IMR-90 (cell line): ENCODE measurements around the gene MAP2K2. TPM values are rescaled to one million over a fixed set of nuclear protein-coding genes. Genes with fewer than 3 reads are reported as not detected.

Experiments used
- ATAC-seq: fragments of 200-7000 bp; cut with Tn5 transposase; 2 replicates; pipeline ENCODE4 v1.9.1; 2020; ENCODE audit warnings: low read depth, mild to moderate bottlenecking, moderate library complexity
- BruUV-seq: library from RNA; stranded (reverse); fragments of 400-500 nt; replicated peaks from 2 replicates; lab custom pipeline; 2021; lab: Mats Ljungman, UMichigan
- CTCF ChIA-PET: fragments of 300-600 bp; formaldehyde crosslinking; extraction: SDS; loops from one replicate; lab custom pipeline; 2021; ENCODE audit warnings: antibody characterized with exemption; lab: Yijun Ruan, JAX
- POLR2A ChIA-PET: fragments of 300-600 bp; sonication (Branson Sonifier 250); formaldehyde crosslinking; loops from one replicate; lab custom pipeline; 2022; ENCODE audit warnings: antibody characterized with exemption; ENCODE audit not compliant: unreplicated experiment; lab: Charles Lee
- DNase-seq: peaks from one replicate; pipeline ENCODE4 v3.0.0; 2013
- H2AFZ ChIP-seq: replicated peaks from 2 replicates; pipeline ENCODE3; 2013; ENCODE audit warnings: low read length, mild to moderate bottlenecking; ENCODE audit not compliant: poor library complexity
- H2AK5ac ChIP-seq: 2 replicates; pipeline ENCODE4 v1.6.1; 2013; ENCODE audit warnings: low read depth, low read length, inconsistent platforms
- H2AK9ac ChIP-seq: replicated peaks from 2 replicates; pipeline ENCODE3; 2013; ENCODE audit warnings: mild to moderate bottlenecking, low read depth, low read length, moderate library complexity; ENCODE audit not compliant: poor library complexity
- H2BK120ac ChIP-seq: 2 replicates; pipeline ENCODE4 v1.6.1; 2013; ENCODE audit warnings: low read depth, low read length, inconsistent platforms
- H2BK15ac ChIP-seq: 3 replicates; pipeline ENCODE4 v1.6.1; 2013; ENCODE audit warnings: low read depth, low read length, inconsistent platforms
- H2BK20ac ChIP-seq: 2 replicates; pipeline ENCODE4 v1.6.1; 2013; ENCODE audit warnings: low read depth, mild to moderate bottlenecking, inconsistent platforms, low read length, moderate library complexity
- H2BK5ac ChIP-seq: 2 replicates; pipeline ENCODE4 v1.6.1; 2013; ENCODE audit warnings: mild to moderate bottlenecking, low read depth, low read length, inconsistent platforms; ENCODE audit not compliant: poor library complexity, severe bottlenecking
- H3K14ac ChIP-seq: replicated peaks from 2 replicates; pipeline ENCODE4 v1.6.1; 2013; ENCODE audit warnings: low read depth, low read length, inconsistent platforms
- H3K18ac ChIP-seq: 2 replicates; pipeline ENCODE4 v1.6.1; 2013; ENCODE audit warnings: low read depth, low read length, control low read depth
- H3K23ac ChIP-seq: 2 replicates; pipeline ENCODE4 v1.6.1; 2013; ENCODE audit warnings: low read depth, low read length, inconsistent platforms
- H3K27ac ChIP-seq: 2 replicates; pipeline ENCODE4 v1.5.1; 2013; ENCODE audit warnings: mild to moderate bottlenecking, control low read depth, low read length; ENCODE audit not compliant: insufficient read depth
- H3K27me3 ChIP-seq: 2 replicates; pipeline ENCODE4 v1.6.1; 2013; ENCODE audit warnings: low read length; ENCODE audit not compliant: control insufficient read depth, insufficient read depth
- H3K36me3 ChIP-seq: 2 replicates; pipeline ENCODE4 v1.6.1; 2013; ENCODE audit warnings: low read length, mixed read lengths; ENCODE audit not compliant: control insufficient read depth, insufficient read depth
- H3K4ac ChIP-seq: 2 replicates; pipeline ENCODE4 v1.6.1; 2013; ENCODE audit warnings: low read depth, low read length, inconsistent platforms
- H3K4me1 ChIP-seq: 2 replicates; pipeline ENCODE4 v1.6.1; 2013; ENCODE audit warnings: low read length, mixed read lengths; ENCODE audit not compliant: control insufficient read depth, insufficient read depth
- H3K4me2 ChIP-seq: 2 replicates; pipeline ENCODE4 v1.6.1; 2013; ENCODE audit warnings: low read depth, mild to moderate bottlenecking, control low read depth, low read length, moderate library complexity
- H3K4me3 ChIP-seq: 2 replicates; pipeline ENCODE4 v1.5.1; 2013; ENCODE audit warnings: low read depth, mild to moderate bottlenecking, control low read depth, low read length, moderate library complexity; ENCODE audit not compliant: insufficient read depth
- H3K56ac ChIP-seq: 2 replicates; pipeline ENCODE4 v1.6.1; 2013; ENCODE audit warnings: low read length, inconsistent platforms; ENCODE audit not compliant: insufficient read depth; ENCODE audit errors: extremely low read depth
- H3K79me1 ChIP-seq, 2 experiments: 2 replicates each; pipeline ENCODE4 v1.6.1; 2013; ENCODE audit warnings: low read length in 2 of 2, inconsistent platforms in 1 of 2, low read depth in 1 of 2
- H3K9ac ChIP-seq: 2 replicates; pipeline ENCODE4 v1.6.1; 2013; ENCODE audit warnings: low read depth, low read length, control low read depth
- H3K9me1 ChIP-seq: 2 replicates; pipeline ENCODE4 v1.6.1; 2013; ENCODE audit warnings: low read length, inconsistent platforms; ENCODE audit not compliant: insufficient read depth
- H3K9me3 ChIP-seq: 2 replicates; pipeline ENCODE4 v1.6.1; 2013; ENCODE audit warnings: low read length; ENCODE audit not compliant: control insufficient read depth, insufficient read depth
- H4K20me1 ChIP-seq: 2 replicates; pipeline ENCODE4 v1.6.1; 2013; ENCODE audit warnings: low read length, inconsistent platforms; ENCODE audit not compliant: insufficient read depth
- H4K5ac ChIP-seq: 2 replicates; pipeline ENCODE4 v1.6.1; 2013; ENCODE audit warnings: mild to moderate bottlenecking, low read depth, low read length, control low read depth
- H4K8ac ChIP-seq, 2 experiments: 2 replicates each; pipeline ENCODE4 v1.6.1; 2013; ENCODE audit warnings: low read depth in 2 of 2, low read length in 2 of 2, control low read depth in 1 of 2, inconsistent platforms in 1 of 2
- H4K91ac ChIP-seq: 2 replicates; pipeline ENCODE4 v1.6.1; 2013; ENCODE audit warnings: low read depth, low read length, inconsistent platforms; ENCODE audit not compliant: insufficient read depth
- BHLHE40 ChIP-seq: fragments of 150-350 bp; IDR thresholded peaks from 2 replicates; pipeline ENCODE4 v1.6.1; 2016; ENCODE audit warnings: mild to moderate bottlenecking, low read depth, low read length
- NFE2L2 ChIP-seq: fragments of 150-350 bp; IDR thresholded peaks from 2 replicates; pipeline ENCODE4 v1.6.1; 2016; ENCODE audit warnings: low read depth, mild to moderate bottlenecking, low read length
- RCOR1 ChIP-seq: IDR thresholded peaks from 2 replicates; pipeline ENCODE4 v1.6.1; 2012; ENCODE audit warnings: mild to moderate bottlenecking, low read length, improper control_type of control experiment; ENCODE audit not compliant: insufficient replicate concordance
- WGBS, 2 experiments: methylation state at CpG; one replicate each; pipeline versions ENCODE4 v1.1.5 to v1.1.7; 2013; ENCODE audit warnings: missing lambda C conversion rate in 2 of 2; ENCODE audit not compliant: insufficient read length in 1 of 2; ENCODE audit errors: extremely low coverage in 2 of 2; 5-methylcytosine and 5-hydroxymethylcytosine counted together
- dilution Hi-C: fragments of 300-500 bp; cut with HindIII; formaldehyde crosslinking; loops from one replicate; pipeline ENCODE4 v1.14.3; 2018; ENCODE audit warnings: low sequenced_read_pairs; ENCODE audit not compliant: unreplicated experiment
- in situ Hi-C: fragments of 300-500 bp; cut with MboI; formaldehyde crosslinking; loops from 3 replicates; pipeline ENCODE4 v1.14.3; 2019; ENCODE audit warnings: low sequenced_read_pairs, inconsistent platforms, mixed read lengths
- intact Hi-C: fragments of 100-400 bp; cut with micrococcal nuclease; formaldehyde crosslinking; loops from 2 replicates; pipeline ENCODE4 v1.10.0; 2022
- polyA plus RNA-seq, 3 experiments: library from polyadenylated mRNA; depleted of rRNA; stranded (reverse); fragments of >200 nt; gene quantifications; 2 replicates each; pipeline ENCODE4 v1.2.3, GENCODE V29; 2012; ENCODE audit warnings: low replicate concordance in 1 of 3
- total RNA-seq: library from RNA; depleted of rRNA; stranded (reverse); fragments of >200 nt; gene quantifications from 2 replicates; pipeline ENCODE4 v1.2.3, GENCODE V29; 2012

Gene MAP2K2
- total and polyA plus RNA-seq, 2 of the 4 experiments (the other 2 are of a cell fraction): 115 to 151 TPM

DNA sequence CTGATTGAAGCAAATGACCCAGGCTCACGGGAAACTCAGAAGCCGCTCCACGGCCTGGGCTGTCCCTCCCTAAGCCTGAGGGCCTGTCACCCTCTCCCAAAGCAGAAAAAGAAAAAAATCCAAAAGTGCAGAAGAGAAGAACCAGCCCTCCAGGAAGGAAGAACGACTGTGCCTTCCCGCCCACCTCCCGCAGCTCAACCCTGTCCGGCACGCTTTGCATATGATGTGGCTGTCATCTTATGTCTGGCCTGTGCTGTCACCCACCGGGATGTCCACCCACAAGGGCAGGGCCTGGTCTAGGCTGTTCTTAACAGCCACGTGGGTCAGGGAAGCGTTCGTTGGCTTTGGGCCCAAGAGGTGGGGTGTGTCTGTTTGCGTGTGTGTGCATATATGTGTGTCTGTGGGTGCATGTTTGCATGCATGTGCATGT, 70.9 kb downstream of the MAP2K2 start:
- POLR2A ChIA-PET: no interaction called here
- H2BK120ac ChIP-seq: no peak overlapping the region
- dilution Hi-C loops (no loop called here), in situ Hi-C loops (no loop called here), intact Hi-C loops (no loop called here)
- H3K18ac ChIP-seq: no peak overlapping the region
- no peak for DNase-seq
- H3K9me3 ChIP-seq: no peaks in the 10 kb centered on the region
- peaks cover 96% of the 10 kb centered on the region for H4K20me1 ChIP-seq
- no peak overlapping the region for H4K91ac ChIP-seq
- H3K27ac ChIP-seq: peak overlapping the region; percentile 50
- peaks cover 22% of the 10 kb centered on the region for H3K4me1 ChIP-seq
- H2BK15ac ChIP-seq: no peak overlapping the region
- H3K9me1 ChIP-seq: peaks cover 10% of the 10 kb centered on the region
- H4K5ac ChIP-seq: no peak overlapping the region
- H2BK5ac ChIP-seq: peak overlapping the region; percentile 0
- ATAC-seq: no peak
- H3K4ac ChIP-seq: no peak overlapping the region
- WGBS, 2 experiments: 57% methylated on average over 6 of the region's 13 CpGs; no CpG with 5 or more reads in 1 of the 2 experiments
- peaks cover 10 to 66% of the 10 kb centered on the region in 2 experiments for H3K79me1 ChIP-seq
- no peak overlapping the region for H2BK20ac ChIP-seq
- H3K56ac ChIP-seq: no peak overlapping the region
- H3K14ac ChIP-seq: no peak overlapping the region
- no peaks in the 10 kb centered on the region for H3K27me3 ChIP-seq
- CTCF ChIA-PET: no interaction called here
- no peak overlapping the region for H3K4me3 ChIP-seq
- BruUV-seq: no TSS peak
- no peak overlapping the region for H3K4me2 ChIP-seq
- no peak overlapping the region for H2AK9ac ChIP-seq
- peaks cover 54% of the 10 kb centered on the region for H3K36me3 ChIP-seq
- H3K9ac ChIP-seq: no peak overlapping the region
- no peak overlapping the region for H2AFZ ChIP-seq
- TF ChIP-seq BHLHE40 (no peak), NFE2L2 (no peak), RCOR1 (no peak)
- H3K23ac ChIP-seq: no peak overlapping the region
- no peak overlapping the region; the same call in 1 of the 2 replicates for H2AK5ac ChIP-seq
- no peak overlapping the region for H4K8ac ChIP-seq
